GM18498 (cell line): ENCODE results near the gene MRPL48.
"Not testable (repeated sequence)": the region's sequence is repeated elsewhere in the genome, so short reads cannot be mapped to it uniquely, and the experiment has no call there.

Experiments
- ATAC-seq: cut with Tn5 transposase; IDR thresholded peaks from one replicate; pipeline ENCODE4 v1.9.1; 2021; ENCODE audit warnings: mild to moderate bottlenecking, moderate library complexity; ENCODE audit not compliant: unreplicated experiment

Gene MRPL48

GRCh38 chr11:73770811-73771210 lies 16.9 kb upstream of the MRPL48 start:
- ATAC-seq, result not testable (repeated sequence)

DNA sequence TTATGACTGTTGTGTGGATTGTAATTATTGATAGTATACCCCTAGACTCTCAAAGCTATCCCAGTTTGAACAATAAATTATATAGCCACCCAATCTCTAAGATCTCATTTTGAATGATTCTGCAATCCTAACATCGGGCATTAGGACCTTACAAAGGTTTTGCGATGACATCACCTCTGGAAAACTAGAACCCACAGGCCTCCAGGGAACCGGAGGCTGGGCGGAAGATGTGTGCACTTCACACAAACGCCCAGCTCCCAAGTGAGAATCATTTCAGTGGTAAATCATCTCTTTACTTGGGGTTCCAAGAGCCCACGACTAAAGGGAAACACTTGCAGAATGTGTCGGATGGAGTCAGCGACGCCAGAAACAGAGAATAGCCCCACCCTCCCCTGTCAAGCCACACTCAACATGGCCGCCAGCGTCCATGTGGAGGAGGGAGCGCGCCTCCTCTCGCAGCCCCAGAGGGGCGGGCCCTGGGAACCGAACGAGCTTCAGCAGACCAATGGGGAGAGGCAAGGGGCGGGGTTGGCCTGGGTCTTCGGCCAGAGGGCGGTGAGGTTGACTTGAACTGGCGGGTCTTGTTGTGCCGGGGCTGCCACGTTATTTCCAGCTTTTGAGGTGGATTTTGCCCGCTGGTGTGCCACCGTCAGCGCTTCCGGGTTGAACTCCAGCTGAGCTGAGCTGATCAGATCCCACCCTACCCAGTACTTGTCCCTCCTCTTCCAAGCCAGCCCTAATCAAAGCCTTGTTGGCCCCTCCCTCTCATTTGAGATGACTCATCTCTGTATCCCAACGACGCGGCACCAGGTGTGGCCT lies 8.4 kb upstream of the MRPL48 start:
- ATAC-seq, result peak; percentile 99

DNA sequence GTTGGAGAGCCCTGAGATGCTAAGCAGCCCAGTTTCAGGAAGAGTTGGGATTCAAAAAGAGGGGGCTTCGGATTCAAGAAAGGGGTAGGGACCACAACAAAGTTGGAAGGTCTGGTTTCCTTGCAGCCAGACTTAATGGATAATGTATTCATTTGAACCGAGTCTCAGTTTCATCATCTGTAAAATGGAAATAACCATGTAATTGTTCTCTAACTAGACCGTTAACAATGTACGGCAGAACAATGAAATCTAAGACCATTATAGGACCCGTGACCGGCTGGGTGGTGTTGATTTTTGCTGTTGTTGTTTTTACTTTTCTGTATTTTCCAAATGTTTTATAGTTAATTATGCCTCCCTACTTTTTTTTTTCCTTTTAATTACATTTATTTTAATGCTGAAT lies 6.4 kb upstream of the MRPL48 start:
- no peak for ATAC-seq

DNA sequence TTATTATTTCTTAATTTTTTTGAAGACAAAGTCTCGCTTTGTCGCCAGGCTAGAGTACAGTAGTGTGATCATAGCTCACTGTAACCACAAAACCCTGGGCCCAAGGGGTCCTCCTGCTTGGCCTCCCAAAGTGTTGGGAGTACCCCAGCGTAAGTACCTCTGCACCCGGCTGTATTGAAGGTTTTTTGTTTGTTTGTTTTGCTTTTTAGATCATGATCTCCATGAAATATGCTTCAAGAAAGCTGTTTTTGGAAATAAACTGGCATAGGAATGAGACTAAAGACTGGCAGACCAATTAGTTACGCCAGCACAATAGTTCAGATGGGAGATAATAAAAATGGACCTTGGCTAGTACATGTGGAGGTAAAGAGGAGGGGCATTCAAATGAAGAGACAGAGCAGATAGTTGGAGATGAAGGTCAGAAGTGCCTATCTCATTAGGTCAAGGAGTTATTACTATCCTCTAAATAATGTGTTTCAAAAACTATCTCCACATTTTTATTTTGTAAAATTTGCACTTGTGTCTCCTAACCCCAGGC lies 4.1 kb upstream of the MRPL48 start:
- ATAC-seq, result no peak

DNA sequence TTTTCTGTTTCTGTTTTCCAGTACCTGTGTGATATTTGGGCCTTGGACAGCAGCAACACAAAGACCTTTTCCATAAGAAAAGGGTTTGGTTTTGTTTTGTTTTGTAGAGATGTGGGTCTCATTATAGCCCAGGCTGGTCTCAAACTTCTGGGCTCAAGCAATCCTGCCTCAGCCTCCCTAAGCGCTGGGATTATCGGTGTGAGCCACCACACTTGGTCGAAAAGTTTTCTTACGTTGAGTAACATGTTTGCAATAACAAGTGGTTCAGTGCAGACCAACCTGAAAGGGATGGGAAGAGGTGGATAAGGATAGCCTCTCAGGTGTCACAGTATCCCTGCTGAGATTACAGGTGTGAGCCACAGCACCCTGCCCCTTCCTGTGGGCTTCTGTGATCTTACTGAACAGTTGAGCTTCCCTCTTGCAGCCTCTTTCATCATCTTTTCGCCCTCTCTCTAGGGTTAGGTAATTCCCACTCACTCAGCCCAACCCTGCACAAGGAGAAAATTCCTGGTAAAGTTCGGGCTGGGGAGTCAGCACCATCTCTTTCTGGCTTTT lies 3.5 kb upstream of the MRPL48 start:
- ATAC-seq, result no peak

GRCh38 chr11:73784734-73785133 lies 2.9 kb upstream of the MRPL48 start:
- ATAC-seq, result no peak

GRCh38 chr11:73785467-73785866 lies 2.2 kb upstream of the MRPL48 start:
- ATAC-seq, result not testable (repeated sequence)

DNA sequence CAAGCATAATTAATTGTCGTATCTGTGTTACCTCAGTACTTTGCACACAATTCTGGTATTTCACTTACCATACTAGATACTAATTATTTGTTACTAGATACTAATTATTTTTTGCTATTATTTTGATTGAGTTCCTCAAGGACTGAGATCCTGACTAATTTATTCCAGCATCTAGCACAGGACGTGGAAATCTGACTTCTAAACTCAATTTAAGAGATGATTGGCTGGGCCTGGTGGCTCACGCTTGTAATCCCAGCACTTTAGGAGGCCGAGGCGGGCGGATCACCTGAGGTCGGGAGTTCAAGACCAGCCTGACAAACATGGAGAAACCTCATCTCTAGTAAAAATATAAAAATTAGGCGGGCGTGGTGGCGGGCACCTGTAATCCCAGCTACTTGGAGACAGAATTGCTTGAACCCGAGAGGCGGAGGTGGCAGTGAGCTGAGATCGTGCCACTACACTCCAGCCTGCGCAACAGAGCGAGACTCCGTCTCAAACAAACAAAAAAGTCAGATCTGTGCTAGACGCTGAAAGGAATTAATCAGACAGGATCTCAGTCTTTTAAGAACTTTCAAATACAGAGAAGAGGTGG lies 527 bp upstream of the MRPL48 start:
- no peak for ATAC-seq

GRCh38 chr11:73789279-73789670 lies 1.6 kb downstream of the MRPL48 start:
- no peak for ATAC-seq

GRCh38 chr11:73792584-73792983 lies 4.9 kb downstream of the MRPL48 start:
- no peak for ATAC-seq

GRCh38 chr11:73795925-73796632 lies 8.4 kb downstream of the MRPL48 start:
- ATAC-seq, result no peak

GRCh38 chr11:73797457-73797856 lies 9.8 kb downstream of the MRPL48 start:
- ATAC-seq, result no peak

DNA sequence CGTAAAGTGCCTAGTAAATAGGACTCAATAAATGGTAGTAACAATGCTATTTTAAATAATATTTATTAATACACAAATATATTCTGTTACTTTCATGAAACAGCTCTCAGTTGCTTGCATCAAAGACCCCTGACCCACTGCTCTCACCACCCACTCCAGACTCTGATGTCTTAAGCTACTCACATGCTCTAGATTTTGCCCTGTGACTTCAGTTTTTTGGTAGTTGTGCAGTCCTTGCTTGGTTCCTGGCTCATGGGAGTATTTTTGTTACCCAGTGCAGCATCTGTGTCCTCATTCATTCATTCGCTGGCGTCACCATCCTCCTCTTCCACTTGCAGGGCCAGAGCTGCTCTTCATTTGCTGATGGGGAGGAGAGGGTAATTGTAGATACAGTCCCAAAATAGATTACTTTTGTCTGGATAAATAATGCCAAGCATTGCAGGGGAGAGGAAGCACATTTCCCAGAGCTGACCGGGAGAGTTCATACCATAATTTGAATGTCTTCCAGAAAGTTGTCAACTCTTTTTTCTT lies 12.7 kb downstream of the MRPL48 start:
- no peak for ATAC-seq

DNA sequence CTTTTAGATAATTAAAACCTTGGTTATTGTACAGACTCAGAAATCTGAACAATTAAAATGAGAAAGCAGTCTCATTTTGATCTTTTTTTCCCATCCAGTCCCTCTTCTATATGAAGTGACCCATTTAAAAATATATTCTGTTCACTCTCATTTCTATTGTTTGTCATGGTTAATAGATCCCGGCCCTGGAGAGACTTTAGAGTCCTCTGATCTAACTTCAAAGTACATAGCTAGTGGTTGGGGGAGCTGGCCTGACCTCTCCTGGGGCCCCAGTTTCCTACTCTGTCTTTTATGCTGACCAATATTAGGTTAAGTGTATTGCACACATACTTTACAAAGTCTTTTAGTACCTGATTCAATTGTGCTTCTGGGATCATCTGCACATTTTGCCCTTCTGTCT lies 13.5 kb downstream of the MRPL48 start:
- ATAC-seq, result no peak

DNA sequence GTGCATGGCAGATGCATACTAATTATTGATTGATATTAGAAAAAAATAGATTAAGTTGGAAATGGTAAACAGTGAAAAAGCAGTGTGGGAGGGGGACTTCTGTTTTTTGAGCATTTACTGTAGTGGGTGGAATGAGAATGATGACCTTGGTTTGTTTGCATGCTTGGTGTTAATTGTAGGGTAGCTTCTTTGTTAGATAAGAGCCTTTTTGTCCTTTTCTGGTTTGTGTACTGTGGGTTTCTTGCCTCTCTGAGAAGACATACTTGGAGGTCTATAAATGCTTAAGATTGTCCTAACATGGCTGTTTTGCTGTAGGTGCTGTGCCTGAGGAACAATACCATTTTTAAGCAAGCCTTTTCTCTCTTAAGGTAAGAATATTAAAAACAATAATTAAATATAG lies 17.0 kb downstream of the MRPL48 start:
- ATAC-seq, result no peak

DNA sequence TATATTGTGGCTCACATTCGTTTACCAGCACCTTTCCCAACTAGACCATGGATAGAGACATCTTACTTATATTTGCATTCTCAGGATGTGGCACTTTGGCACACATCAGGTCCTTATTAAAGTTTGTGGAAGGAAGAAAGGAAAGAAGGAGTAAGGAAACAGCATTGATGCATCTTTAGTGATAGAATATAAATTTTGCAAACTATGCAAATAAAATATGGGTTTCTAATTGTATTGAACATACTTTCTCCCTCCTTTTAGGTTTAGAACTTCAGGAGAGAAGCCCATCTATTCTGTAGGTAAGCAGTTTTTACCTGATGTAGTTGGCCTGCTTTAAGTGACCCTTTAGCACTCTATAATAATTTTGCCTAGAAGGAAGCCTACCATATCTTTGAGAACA lies 20.4 kb downstream of the MRPL48 start:
- no peak for ATAC-seq

- no peak for ATAC-seq
Measured at GRCh38 chr11:73810637-73811036, 23.0 kb downstream of the MRPL48 start.

GRCh38 chr11:73812234-73812633 lies 24.6 kb downstream of the MRPL48 start:
- ATAC-seq, result no peak

GRCh38 chr11:73814812-73815211 lies 27.1 kb downstream of the MRPL48 start:
- no peak for ATAC-seq

DNA sequence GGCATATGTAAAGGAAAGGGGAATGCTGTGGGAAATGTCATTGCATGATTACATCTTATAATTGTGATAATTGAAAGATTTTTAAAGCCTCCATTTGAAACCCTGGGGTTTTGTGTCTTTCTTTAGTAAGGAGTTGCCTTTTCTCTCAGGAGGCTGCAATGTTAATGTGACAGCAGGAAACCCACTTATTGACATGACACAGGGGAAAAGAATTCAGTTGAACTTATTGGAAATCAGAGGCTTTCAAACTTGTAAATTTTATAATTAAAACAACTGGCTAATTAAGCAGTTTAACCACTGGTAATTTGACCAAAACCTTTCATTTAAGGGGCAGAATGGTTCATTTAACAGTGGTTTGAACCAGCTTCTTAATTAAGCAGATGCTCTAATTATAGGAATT lies 31.2 kb downstream of the MRPL48 start:
- no peak for ATAC-seq

- no peak for ATAC-seq
Measured at GRCh38 chr11:73830261-73830660, 42.6 kb downstream of the MRPL48 start.
